ENCODE results near the gene DDX10.

The DDX10 gene

GRCh38 chr11:108662700-108663099, 2.2 kb upstream of the DDX10 start:
- DNase-seq: no peak

DNA sequence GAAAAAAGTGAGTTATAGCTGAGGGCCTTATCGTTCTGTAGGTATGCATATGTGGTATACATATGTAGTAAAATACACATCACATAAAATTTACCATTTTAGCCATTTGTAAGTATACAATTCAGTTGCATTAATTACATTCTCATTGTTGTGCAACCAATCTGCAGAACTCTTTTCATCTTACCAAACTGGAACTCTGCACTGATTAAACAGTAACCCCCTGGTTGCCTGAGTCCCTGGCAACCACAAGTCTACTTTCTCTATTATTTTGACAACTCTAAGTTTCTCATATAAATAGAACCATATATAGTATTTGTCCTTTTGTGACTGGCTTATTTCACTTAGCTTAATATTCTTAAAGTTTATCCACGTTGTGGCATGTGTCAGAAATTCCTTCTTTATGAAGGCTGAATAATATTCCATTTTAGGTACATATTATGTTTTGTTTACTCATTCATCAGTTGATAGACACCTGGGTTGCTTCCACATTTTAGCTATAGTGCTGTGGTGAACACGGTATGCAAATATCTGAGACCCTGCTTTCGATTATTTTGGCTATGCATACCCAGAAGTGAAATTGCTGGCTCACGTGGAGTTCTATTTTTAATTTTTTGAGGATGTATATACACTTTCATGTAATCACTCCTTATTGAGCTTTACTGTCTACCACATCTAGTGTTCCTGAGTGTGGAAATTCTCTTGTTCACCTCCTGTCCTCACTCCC, 1.6 kb upstream of the DDX10 start:
- no peak for DNase-seq

- no peak for DNase-seq
Measured at GRCh38 chr11:108666373-108666772, 1.5 kb downstream of the DDX10 start.

- DNase-seq: no peak
Measured at GRCh38 chr11:108669286-108669685, 4.4 kb downstream of the DDX10 start.

DNA sequence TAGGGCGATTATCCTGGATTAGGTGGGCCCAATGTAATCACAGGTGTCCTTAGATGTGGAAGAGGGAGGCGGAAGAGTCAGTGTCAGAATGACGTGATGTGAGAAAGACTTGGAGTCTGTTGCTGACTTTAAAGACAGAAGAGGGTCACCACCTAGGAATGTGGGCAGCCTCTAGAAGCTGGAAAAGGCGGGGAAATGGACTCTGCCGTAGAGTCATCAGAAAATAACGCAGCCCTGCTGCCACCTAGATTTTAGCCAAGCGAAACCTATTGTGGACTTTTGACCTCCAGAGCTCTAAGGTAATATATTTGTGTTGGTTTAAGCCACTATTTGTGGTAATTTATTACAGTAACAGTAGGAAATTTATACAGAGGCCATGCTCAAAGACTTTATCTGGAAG, 4.8 kb downstream of the DDX10 start:
- no peak for DNase-seq

- no peak for DNase-seq
Measured at GRCh38 chr11:108670451-108670850, 5.6 kb downstream of the DDX10 start.

- DNase-seq: no peak
Measured at GRCh38 chr11:108672113-108672512, 7.2 kb downstream of the DDX10 start.

GRCh38 chr11:108672786-108673185, 7.9 kb downstream of the DDX10 start:
- no peak for DNase-seq

DNA sequence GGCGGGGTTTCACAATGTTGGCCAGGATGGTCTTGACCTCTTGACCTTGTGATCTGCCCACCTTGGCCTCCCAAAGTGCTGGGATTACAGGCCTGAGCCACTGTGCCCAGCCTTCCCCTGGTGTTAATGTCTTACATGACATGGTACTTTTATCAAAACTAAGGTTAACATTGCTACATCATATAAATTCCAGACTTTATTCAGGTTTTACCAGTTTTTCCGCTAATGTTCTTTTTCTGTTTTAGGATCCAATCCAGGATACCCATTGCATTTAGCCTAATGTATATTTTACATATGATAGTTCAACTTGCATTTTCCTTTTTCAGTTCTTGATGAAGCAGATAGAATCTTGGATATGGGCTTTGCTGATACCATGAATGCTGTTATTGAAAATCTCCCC, 14.2 kb downstream of the DDX10 start:
- no peak for DNase-seq

- DNase-seq: no peak
Measured at GRCh38 chr11:108680271-108680670, 15.4 kb downstream of the DDX10 start.

GRCh38 chr11:108685419-108686130, 20.7 kb downstream of the DDX10 start:
- no peak for DNase-seq

- no peak for DNase-seq
Measured at GRCh38 chr11:108693852-108694251, 29.0 kb downstream of the DDX10 start.

- DNase-seq: no peak
Measured at GRCh38 chr11:108694846-108695245, 30.0 kb downstream of the DDX10 start.

DNA sequence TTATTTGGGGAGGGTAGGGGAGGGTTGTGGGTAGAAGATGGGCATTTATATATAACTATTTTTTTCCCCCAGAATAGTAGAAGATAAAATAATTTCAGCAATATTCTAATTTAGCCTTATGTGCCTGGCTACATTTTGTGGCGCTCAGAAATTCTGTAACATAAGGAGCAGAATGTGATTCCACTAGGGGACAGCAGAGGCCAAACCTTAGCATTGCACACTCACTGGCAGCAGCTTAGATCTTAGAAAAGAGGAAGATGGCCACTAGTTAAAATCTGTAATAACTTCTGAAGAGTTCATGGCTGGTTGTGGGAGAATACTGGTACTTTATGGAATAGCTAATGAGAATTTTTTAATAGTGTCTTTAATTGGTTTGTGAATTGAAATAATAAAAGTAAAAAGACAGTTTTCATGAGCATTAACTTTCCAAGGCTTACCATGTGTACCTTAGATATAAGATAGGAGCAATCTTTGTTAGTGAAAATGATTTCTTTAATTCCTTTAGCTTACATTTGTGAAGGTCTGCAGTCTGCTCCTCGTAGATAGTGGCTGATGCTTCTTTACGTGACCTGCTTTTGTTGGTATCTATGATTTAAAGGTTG, 33.1 kb downstream of the DDX10 start:
- DNase-seq: peak; percentile 26

GRCh38 chr11:108698844-108699642, 34.2 kb downstream of the DDX10 start:
- DNase-seq: no peak

- DNase-seq: no peak
Measured at GRCh38 chr11:108703916-108704315, 39.0 kb downstream of the DDX10 start.

- DNase-seq: no peak
Measured at GRCh38 chr11:108705061-108705460, 40.2 kb downstream of the DDX10 start.

DNA sequence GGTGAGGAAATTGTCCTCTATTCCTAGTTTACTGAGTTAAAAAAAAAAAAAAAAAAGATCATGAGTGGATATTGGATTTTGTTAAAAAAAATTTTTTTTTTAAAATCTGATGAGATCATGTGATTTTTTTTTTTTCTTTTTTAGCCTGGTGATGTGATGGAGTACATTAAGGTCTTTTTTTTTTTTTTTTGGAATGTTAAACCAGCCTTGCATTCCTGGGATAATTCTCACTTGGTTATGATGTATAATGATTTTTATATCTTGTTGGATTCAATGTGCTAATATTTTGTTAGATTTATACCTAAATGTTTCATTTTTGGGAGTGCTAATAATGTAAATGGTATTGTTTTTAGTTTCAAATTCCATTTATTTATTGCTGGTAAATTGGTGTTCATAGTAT, 43.3 kb downstream of the DDX10 start:
- DNase-seq: no peak

GRCh38 chr11:108709741-108710140, 44.9 kb downstream of the DDX10 start:
- no peak for DNase-seq

GRCh38 chr11:108713076-108713790, 48.4 kb downstream of the DDX10 start:
- DNase-seq: no peak

DNA sequence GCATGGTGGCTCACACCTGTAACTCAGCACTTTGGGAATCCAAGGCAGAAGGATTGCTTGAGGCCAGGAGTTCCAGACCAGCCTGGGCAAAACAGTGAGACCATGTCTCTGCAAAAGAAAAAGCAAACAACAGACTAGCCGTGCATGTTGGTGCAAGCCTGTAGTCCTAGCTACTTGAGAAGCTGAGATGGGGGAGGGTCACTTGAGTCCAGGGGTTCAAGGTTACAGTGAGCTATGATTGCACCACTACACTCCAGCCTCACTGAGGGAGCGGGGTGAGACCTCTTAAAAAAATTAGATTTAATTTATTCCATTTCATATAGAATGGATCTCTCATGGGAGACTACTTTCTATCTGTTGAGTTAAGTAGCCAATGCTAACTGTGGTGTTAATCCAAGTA, 50.4 kb downstream of the DDX10 start:
- no peak for DNase-seq

GRCh38 chr11:108718466-108718865, 53.6 kb downstream of the DDX10 start:
- no peak for DNase-seq
